NB4 (cell line): Measurements from ENCODE around the gene SOCS1.

Experiments
- MYC ChIP-seq: IDR thresholded peaks from 2 replicates; pipeline ENCODE4 v1.6.1; 2011; ENCODE audit warnings: low read depth, low read length
- POLR2A ChIP-seq: IDR thresholded peaks from 2 replicates; pipeline ENCODE4 v1.6.1; 2011; ENCODE audit warnings: mild to moderate bottlenecking; ENCODE audit not compliant: insufficient read length; ENCODE audit errors: extremely low read depth
- TF ChIP-seq, protein P1 (sequence below): IDR thresholded peaks from one replicate; pipeline ENCODE4 v1.5.1; 2012; ENCODE audit warnings: low read depth, low read length
- TF ChIP-seq, protein P2 (sequence below): IDR thresholded peaks from 2 replicates; pipeline ENCODE4 v1.6.1; 2011; ENCODE audit warnings: low read depth, low read length

DNA sequence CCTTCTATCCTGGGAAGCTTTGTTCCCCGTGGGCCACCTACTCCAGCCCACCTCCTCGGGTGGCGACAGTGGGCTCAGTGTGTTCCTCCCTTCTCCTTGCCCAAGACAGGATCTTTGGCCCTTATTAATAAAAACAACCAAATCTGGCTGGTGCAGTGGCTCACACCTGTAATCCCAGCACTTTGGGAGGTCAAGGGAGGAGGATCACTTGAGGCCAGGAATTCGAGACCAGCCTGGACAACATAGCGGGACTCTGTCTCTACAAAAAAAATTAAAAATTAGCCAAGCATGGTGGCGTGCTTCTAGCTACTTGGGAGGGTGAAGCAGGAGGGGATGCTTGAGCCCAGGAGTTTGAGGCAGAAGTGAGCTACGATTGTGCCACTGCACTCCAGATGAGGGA is 42.2 kb downstream of the SOCS1 start:
- TF ChIP-seq, protein P1, sequence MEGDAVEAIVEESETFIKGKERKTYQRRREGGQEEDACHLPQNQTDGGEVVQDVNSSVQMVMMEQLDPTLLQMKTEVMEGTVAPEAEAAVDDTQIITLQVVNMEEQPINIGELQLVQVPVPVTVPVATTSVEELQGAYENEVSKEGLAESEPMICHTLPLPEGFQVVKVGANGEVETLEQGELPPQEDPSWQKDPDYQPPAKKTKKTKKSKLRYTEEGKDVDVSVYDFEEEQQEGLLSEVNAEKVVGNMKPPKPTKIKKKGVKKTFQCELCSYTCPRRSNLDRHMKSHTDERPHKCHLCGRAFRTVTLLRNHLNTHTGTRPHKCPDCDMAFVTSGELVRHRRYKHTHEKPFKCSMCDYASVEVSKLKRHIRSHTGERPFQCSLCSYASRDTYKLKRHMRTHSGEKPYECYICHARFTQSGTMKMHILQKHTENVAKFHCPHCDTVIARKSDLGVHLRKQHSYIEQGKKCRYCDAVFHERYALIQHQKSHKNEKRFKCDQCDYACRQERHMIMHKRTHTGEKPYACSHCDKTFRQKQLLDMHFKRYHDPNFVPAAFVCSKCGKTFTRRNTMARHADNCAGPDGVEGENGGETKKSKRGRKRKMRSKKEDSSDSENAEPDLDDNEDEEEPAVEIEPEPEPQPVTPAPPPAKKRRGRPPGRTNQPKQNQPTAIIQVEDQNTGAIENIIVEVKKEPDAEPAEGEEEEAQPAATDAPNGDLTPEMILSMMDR = no peak
- TF ChIP-seq POLR2A (no peak), MYC (no peak)
- TF ChIP-seq, protein P2, sequence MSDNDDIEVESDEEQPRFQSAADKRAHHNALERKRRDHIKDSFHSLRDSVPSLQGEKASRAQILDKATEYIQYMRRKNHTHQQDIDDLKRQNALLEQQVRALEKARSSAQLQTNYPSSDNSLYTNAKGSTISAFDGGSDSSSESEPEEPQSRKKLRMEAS = no peak
